Kidney capillary endothelial cell (primary cell): ENCODE results near the gene C10orf71.

ENCODE experiments used
- DNase-seq: peaks from one replicate; pipeline ENCODE4 v3.0.0-alpha.2; 2018; ENCODE audit warnings: low spot score

Gene C10orf71

GRCh38 chr10:49295297-49295696, 3.7 kb upstream of the C10orf71 start:
- DNase-seq: no peak

GRCh38 chr10:49296382-49296781, 2.6 kb upstream of the C10orf71 start:
- no peak for DNase-seq

GRCh38 chr10:49296836-49297235, 2.1 kb upstream of the C10orf71 start:
- no peak for DNase-seq

GRCh38 chr10:49297818-49298670, 926 bp upstream of the C10orf71 start:
- DNase-seq: no peak

- no peak for DNase-seq
Observed at GRCh38 chr10:49298671-49298982, 343 bp upstream of the C10orf71 start.

- no peak for DNase-seq
Observed at GRCh38 chr10:49299816-49300139, 808 bp downstream of the C10orf71 start.

GRCh38 chr10:49300140-49300974, 1.4 kb downstream of the C10orf71 start:
- DNase-seq: no peak

GRCh38 chr10:49301302-49301701, 2.3 kb downstream of the C10orf71 start:
- DNase-seq: no peak

GRCh38 chr10:49302088-49302487, 3.1 kb downstream of the C10orf71 start:
- DNase-seq: no peak

GRCh38 chr10:49303711-49304110, 4.7 kb downstream of the C10orf71 start:
- no peak for DNase-seq

- no peak for DNase-seq
Observed at GRCh38 chr10:49304137-49304536, 5.2 kb downstream of the C10orf71 start.

- DNase-seq: no peak
Observed at GRCh38 chr10:49307921-49308320, 9.0 kb downstream of the C10orf71 start.

GRCh38 chr10:49308881-49309280, 9.9 kb downstream of the C10orf71 start:
- no peak for DNase-seq

- DNase-seq: no peak
Observed at GRCh38 chr10:49309691-49310411, 10.9 kb downstream of the C10orf71 start.

GRCh38 chr10:49310460-49310859, 11.5 kb downstream of the C10orf71 start:
- peak; percentile 16 for DNase-seq

GRCh38 chr10:49310901-49311554, 12.1 kb downstream of the C10orf71 start:
- no peak for DNase-seq

GRCh38 chr10:49311555-49312236, 12.7 kb downstream of the C10orf71 start:
- no peak for DNase-seq

- no peak for DNase-seq
Observed at GRCh38 chr10:49312246-49312869, 13.4 kb downstream of the C10orf71 start.

- DNase-seq: no peak
Observed at GRCh38 chr10:49313501-49314070, 14.6 kb downstream of the C10orf71 start.

GRCh38 chr10:49314806-49315205, 15.8 kb downstream of the C10orf71 start:
- no peak for DNase-seq

GRCh38 chr10:49318028-49318427, 19.1 kb downstream of the C10orf71 start:
- no peak for DNase-seq
